NCI-H1694 treated with DMSO at 0.1 percent for 48 hours (cell line): ENCODE data around the gene MRPL48.

ENCODE experiments used
- DNase-seq: peaks from one replicate; lab custom pipeline; 2025; lab: John Stamatoyannopoulos, UW

Gene MRPL48

DNA sequence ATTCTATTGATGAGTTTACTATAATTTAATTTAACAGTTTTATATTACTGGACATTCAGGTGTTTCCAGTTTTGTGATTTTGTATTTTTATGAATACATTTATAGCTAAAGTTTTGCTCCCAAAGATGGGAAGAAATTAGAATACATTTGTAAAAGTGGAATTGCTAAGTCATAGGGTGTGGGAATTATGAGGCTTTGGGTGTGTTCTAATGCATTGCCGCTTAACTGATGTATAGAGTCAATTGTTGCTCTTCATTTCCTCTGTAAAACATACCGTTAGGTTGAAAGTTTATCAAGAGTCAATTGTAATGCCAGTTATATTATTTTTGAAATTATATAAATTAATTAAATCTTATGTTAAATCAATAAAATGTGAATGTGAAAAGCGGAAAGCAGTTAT lies 105.4 kb downstream of the MRPL48 start:
- DNase-seq, result no peak

DNA sequence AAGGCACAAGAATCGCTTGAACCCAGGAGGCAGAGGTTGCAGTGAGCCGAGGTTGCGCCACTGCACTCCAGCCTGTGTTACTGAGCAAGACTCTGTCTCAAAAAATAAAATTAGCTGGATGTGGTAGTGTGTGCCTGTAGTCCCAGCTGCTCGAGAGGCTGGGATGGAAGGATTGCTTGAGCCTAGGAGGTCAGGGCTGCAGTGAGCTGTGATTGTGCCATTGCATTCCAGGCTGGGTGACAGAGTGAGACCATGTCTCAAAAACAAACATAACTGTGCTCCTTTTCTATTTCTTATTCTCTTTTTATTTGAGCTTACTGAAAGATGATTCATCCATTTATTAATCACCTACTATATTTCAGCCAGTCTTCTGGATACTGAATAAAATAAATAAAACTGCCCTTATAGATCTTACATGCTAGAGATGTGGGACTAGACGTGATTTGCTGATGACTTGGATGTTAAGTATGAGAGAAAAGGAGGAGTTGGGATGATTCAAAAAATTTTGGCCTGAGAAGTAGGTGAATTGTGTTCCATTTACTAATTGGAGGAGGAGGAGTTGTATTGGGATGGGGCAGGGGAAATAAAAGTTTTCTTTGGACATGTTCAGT lies 107.2 kb downstream of the MRPL48 start:
- no peak for DNase-seq

DNA sequence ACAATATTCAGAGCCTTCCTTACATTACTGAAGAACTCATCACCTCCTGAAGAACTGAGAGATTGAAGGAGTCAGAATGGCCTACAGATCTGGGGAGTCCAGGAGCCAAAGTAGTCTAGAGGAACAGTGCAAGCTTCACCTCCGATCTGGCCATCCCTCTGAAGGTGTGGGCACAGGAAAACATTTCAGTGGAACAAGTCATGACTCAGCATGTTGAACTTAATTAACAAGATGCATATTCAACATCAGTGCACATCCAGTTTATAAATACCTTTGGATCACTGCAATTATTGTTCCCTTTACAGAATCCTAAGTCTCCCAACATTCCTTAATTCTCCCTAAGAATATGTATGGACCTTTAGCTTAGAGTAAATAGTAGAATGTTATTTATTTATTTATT lies 114.6 kb downstream of the MRPL48 start:
- DNase-seq, result no peak

DNA sequence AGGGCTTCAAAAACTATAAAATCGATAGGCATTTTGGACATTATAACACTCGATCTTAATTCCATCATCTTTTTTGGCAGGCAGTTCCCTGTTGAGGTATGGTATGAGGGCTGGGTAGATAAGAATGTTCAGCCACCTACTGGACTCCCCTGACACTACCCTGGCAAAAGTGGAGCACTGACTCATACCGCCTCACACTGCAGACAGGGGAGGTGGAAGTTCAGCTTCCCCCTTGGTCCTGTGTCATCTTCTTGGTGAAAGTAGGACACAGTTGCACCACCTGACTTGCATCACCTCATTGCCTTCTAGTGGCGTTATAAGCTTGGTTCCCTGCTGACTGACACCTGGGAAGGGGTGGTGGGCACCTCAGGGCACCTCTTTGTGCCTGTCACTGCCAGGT lies 119.5 kb downstream of the MRPL48 start:
- no peak for DNase-seq

DNA sequence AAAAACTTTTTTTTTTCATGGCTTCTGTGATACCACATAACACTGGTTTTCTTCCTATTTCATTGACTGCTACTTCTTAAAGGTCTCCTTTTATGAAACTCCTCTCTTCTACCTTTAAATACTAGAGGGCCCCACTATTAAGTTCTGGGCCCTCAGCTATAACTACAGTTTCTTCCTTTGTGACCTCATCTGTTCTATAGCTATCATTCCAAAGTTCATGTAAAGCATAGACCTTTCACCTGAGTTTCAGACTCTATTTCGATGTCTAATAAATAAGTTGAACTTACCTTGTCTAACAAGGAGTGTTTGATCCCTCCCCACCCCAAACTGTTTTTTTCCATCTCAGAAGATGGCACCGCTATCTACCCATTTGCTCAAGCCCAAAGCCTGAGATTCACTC lies 124.4 kb downstream of the MRPL48 start:
- no peak for DNase-seq

DNA sequence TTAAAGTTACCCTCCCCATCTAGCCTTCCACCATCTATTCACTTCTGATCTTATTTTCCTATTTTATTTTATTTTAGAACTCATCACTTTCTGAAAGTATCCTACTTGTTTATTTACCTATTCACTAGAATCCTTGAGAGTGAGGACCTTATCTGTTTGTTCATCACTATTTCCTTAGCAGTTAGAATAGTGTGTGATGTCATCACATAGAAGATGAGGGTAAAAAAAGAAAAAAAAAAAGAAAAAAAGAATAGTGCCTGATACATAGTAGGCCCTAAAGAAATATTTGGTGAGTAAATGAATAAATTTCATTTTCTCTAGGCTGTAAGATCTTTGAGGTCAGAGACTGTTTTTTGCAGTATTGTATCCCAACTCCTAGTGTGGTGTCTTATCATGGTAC lies 125.8 kb downstream of the MRPL48 start:
- DNase-seq, result no peak

DNA sequence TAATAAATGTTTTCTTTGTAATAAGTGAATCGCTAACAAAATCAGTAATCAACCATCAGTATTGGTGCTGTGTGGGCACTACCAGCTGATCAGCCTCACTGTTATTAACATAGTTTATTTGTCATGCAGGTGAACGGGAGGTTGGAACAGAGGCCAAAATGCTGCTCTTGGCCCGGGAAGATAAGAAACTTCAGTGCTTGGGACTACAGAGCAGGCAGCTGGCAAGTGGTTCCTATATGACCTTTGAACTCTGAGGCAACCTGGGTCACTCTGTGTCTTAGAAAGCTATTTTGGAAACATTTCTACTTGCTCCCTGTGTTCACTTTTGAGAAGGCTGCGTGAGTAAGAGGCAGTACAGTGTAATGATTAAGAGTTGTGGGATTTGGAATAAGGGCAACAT lies 126.6 kb downstream of the MRPL48 start:
- no peak for DNase-seq
